Ovary (tissue), 10 donors: Measurements from ENCODE around the gene ZNF615. TPM values are rescaled to one million over a fixed set of nuclear protein-coding genes. Genes with fewer than 3 reads are reported as not detected.
"Not testable (repeated sequence)": the region's sequence is repeated elsewhere in the genome, so short reads cannot be mapped to it uniquely, and the experiment has no call there.

Experiments
- DNase-seq, 5 donors: peaks; one replicate each; pipeline ENCODE4 v3.0.0-alpha.2; 2019 to 2020
- H3K27ac ChIP-seq, 2 donors: fragments of 200-600 bp; one replicate each; pipeline versions ENCODE4 v1.5.1 to v1.8.0; 2019 to 2022
- H3K27me3 ChIP-seq: fragments of 200-600 bp; one replicate; pipeline ENCODE4 v1.8.0; 2022
- H3K36me3 ChIP-seq: fragments of 200-600 bp; sonication (generic); one replicate; pipeline ENCODE4 v1.5.1; 2019
- H3K4me1 ChIP-seq: one replicate; pipeline ENCODE4 v1.8.1; 2013; ENCODE audit warnings: mild to moderate bottlenecking, moderate library complexity; ENCODE audit not compliant: insufficient read depth
- H3K4me3 ChIP-seq: fragments of 200-600 bp; sonication (generic); one replicate; pipeline ENCODE4 v1.5.1; 2017
- H3K9me3 ChIP-seq, 2 donors: fragments of 200-600 bp in 1 of 2; sonication (generic) in 1 of 2; one replicate each; pipeline versions ENCODE4 v1.5.1 to v1.8.1; 2013 to 2019; ENCODE audit warnings: mild to moderate bottlenecking in 1 of 2, moderate library complexity in 1 of 2
- EP300 ChIP-seq: sonication (generic); formaldehyde crosslinking; IDR thresholded peaks from one replicate; pipeline ENCODE4 v1.6.1; 2017; ENCODE audit warnings: antibody characterized with exemption
- POLR2A ChIP-seq: fragments of 450-650 bp; IDR thresholded peaks from one replicate; pipeline ENCODE4 v1.6.1; 2017; ENCODE audit warnings: antibody characterized with exemption, mild to moderate bottlenecking, moderate library complexity
- WGBS, 3 donors: extraction: QIAGEN DNeasy Blood & Tissue Kit in 1 of 3; methylation state at CpG; one replicate each; pipeline versions ENCODE4 v1.1.5 to v1.1.7; 2013 to 2017; 5-methylcytosine and 5-hydroxymethylcytosine counted together
- intact Hi-C, 4 donors: fragments of 100-400 bp; cut with DNase I; formaldehyde crosslinking; loops; one replicate each; pipeline versions ENCODE4 v1.11.0 to v1.15.1; 2022 to 2023
- long read RNA-seq, 3 donors: library from polyadenylated mRNA in 2 of 3; unstranded in 2 of 3; transcript quantifications; one replicate each; pipeline ENCODE4 v2.0.0 and lab custom pipeline, GENCODE V29; 2021 to 2026
- polyA plus RNA-seq, 2 donors: library from polyadenylated mRNA; stranded (reverse); fragments of 200-250 nt in 1 of 2; fragments of 350-450 nt in 1 of 2; fragmentation: Illumina TruSeq in 1 of 2; extraction: RNeasy Lipid Tissue Mini Kit (QIAGEN cat#74804) in 1 of 2; gene quantifications; one replicate each; pipeline ENCODE4 v1.2.3, GENCODE V29; 2013 to 2014
- total RNA-seq, 7 donors: library from RNA; depleted of rRNA in 2 of 7; stranded (reverse); fragments of >200 nt in 2 of 7; fragmentation: NEBNext Ultra II Directional in 3 of 7; extraction: Animal tissue kit (Norgen Biotek cat#: 25700) in 3 of 7; gene quantifications; one replicate each; pipeline versions ENCODE4 v1.1.0 to v1.2.4, GENCODE V29; 2016 to 2023
- TF ChIP-seq, protein P1 (sequence below), 3 donors: fragments of 450-650 bp in 2 of 3; fragments of 200-600 bp in 1 of 3; IDR thresholded peaks; one replicate each; pipeline versions ENCODE4 v1.5.1 to v1.8.0; 2016 to 2022; ENCODE audit warnings: antibody characterized with exemption in 3 of 3, mild to moderate bottlenecking in 1 of 3
- donor health status: DM: no; HTN: no; CAD: no; lungs with moderate emphysema.
- donor health status: DM: no; HTN: no; CAD: no.
- donor health status: Bipolar disorder and iron deficiency.
- donor health status: DM: yes; HTN: yes; CAD: no.
- donor health status: DM: no; HTN: no; CAD: no.
- donor health status: DM: yes; HTN: yes; CAD: no.

Gene ZNF615
- total RNA-seq, result 10 to 100 TPM in 6 of 7 donors, 1 to 10 TPM in 1; 6.8 to 20.0 (median 15.3) TPM
- polyA plus RNA-seq, result 10 to 100 TPM in 1 of 2 donors, 1 to 10 TPM in 1; 9.6 to 11.8 TPM
- long read RNA-seq, donor 1, partial matches to known transcripts, result 0 of 2 reads
- long read RNA-seq, donor 1, other reads (novel, unspliced or antisense), result 2 of 2 reads
- long read RNA-seq, donor 2, full-length matches to known transcripts, result 1 of 1 reads
- long read RNA-seq, donor 2, partial matches to known transcripts, result 0 of 1 reads
- long read RNA-seq, donor 2, other reads (novel, unspliced or antisense), result 0 of 1 reads
- long read RNA-seq, donor 3, full-length matches to known transcripts, result 8 of 15 reads
- long read RNA-seq, donor 3, partial matches to known transcripts, result 0 of 15 reads
- long read RNA-seq, donor 3, other reads (novel, unspliced or antisense), result 7 of 15 reads

- peak; percentile 88 to 93 (median 90) for DNase-seq
- H3K27me3 ChIP-seq, result no peaks in the 10 kb centered on the region
- peaks cover 0 to 7% of the 10 kb centered on the region in 2 donors for H3K9me3 ChIP-seq
- H3K4me1 ChIP-seq, result peaks cover 3% of the 10 kb centered on the region
- H3K4me3 ChIP-seq, result peak within 1 kb of the TSS; percentile 76
- 0% methylated on average over 44 of the region's 44 CpGs for WGBS, 3 donors
- intact Hi-C loops, result loop anchor here in 1 of 4 donors (5.0 kb wide), 1 partner anchor 1226 kb away; no protein-coding TSS in a partner anchor
- TF ChIP-seq POLR2A, result peak; percentile 32
- TF ChIP-seq EP300, result no peak
- no peaks in the 10 kb centered on the region for H3K36me3 ChIP-seq
- H3K27ac ChIP-seq, result peak within 1 kb of the TSS; percentile 63 to 71
These were observed at the start of gene ZNF615 for GRCh38 chr19:52007806-52008557. ZNF615 (minus strand) TSS chr19:52008211; CDS start chr19:52003711, 4,500 bp downstream.

GRCh38 chr19:52056480-52056879 is 48.5 kb upstream of the ZNF615 start:
- intact Hi-C loops, H3K4me3 ChIP-seq, H3K36me3 ChIP-seq, H3K27ac ChIP-seq, H3K9me3 ChIP-seq, H3K27me3 ChIP-seq, DNase-seq, H3K4me1 ChIP-seq: not testable (repeated sequence)
- 95 to 100% (median 98%) methylated on average over 3 of the region's 3 CpGs for WGBS, 3 donors

- DNase-seq, H3K27me3 ChIP-seq, H3K36me3 ChIP-seq, H3K27ac ChIP-seq, H3K9me3 ChIP-seq, intact Hi-C loops, H3K4me1 ChIP-seq, H3K4me3 ChIP-seq: not testable (repeated sequence)
- WGBS, 3 donors, result 46 to 96% (median 92%) methylated on average over 1 of the region's 1 CpG
These were observed 43.7 kb upstream of the ZNF615 start for GRCh38 chr19:52051736-52052135.

GRCh38 chr19:52048555-52049501 is 40.8 kb upstream of the ZNF615 start, which contains the start of gene ZNF432:
ZNF432 (minus strand) TSS chr19:52048838; CDS start chr19:52046868, 1,970 bp downstream.
- Histone ChIP-seq H3K4me3 (peak within 1 kb of the TSS; percentile 77), H3K27ac (peak within 1 kb of the TSS; percentile 47 to 94), H3K4me1 (no peaks in the 10 kb centered on the region), H3K27me3 (no peaks in the 10 kb centered on the region), H3K36me3 (no peaks in the 10 kb centered on the region), H3K9me3 (peaks cover 0 to 17% of the 10 kb centered on the region in 2 donors)
- TF ChIP-seq EP300 (no peak), POLR2A (peak; percentile 25)
- intact Hi-C loops, result no loop called here
- WGBS, 3 donors, result 0 to 1% (median 0%) methylated on average over 59 to 60 of the region's 60 CpGs
- peak; percentile 93 to 97 (median 95) for DNase-seq

- TF ChIP-seq EP300, result no peak
- TF ChIP-seq POLR2A, result no peak
- TF ChIP-seq, protein P1, sequence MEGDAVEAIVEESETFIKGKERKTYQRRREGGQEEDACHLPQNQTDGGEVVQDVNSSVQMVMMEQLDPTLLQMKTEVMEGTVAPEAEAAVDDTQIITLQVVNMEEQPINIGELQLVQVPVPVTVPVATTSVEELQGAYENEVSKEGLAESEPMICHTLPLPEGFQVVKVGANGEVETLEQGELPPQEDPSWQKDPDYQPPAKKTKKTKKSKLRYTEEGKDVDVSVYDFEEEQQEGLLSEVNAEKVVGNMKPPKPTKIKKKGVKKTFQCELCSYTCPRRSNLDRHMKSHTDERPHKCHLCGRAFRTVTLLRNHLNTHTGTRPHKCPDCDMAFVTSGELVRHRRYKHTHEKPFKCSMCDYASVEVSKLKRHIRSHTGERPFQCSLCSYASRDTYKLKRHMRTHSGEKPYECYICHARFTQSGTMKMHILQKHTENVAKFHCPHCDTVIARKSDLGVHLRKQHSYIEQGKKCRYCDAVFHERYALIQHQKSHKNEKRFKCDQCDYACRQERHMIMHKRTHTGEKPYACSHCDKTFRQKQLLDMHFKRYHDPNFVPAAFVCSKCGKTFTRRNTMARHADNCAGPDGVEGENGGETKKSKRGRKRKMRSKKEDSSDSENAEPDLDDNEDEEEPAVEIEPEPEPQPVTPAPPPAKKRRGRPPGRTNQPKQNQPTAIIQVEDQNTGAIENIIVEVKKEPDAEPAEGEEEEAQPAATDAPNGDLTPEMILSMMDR (IDR thresholded peaks at IDR 0.05), result no peak
- peaks cover 7 to 77% of the 10 kb centered on the region in 2 donors for H3K9me3 ChIP-seq
- intact Hi-C loops, result no loop called here
- 96 to 98% (median 97%) methylated on average over 4 of the region's 4 CpGs for WGBS, 3 donors
- H3K4me3 ChIP-seq, result no peak overlapping the region
- DNase-seq, result no peak
- no peaks in the 10 kb centered on the region for H3K27me3 ChIP-seq
- H3K4me1 ChIP-seq, result no peaks in the 10 kb centered on the region
- no peak overlapping the region for H3K27ac ChIP-seq
- H3K36me3 ChIP-seq, result peaks cover 5% of the 10 kb centered on the region
These were observed 31.2 kb upstream of the ZNF615 start for GRCh38 chr19:52039169-52039568.
